WERI-Rb-1 (cell line): Measurements from ENCODE around the gene IRAK1.

Experiments
- DNase-seq: peaks from one replicate; pipeline ENCODE4 v3.0.0-alpha.2; 2020
- H3K27ac ChIP-seq: fragments of 250-450 bp; sonication (Bioruptor Pico); 2 replicates; pipeline ENCODE4 v1.5.1; 2020; ENCODE audit warnings: mild to moderate bottlenecking, moderate library complexity
- H3K27me3 ChIP-seq: fragments of 250-450 bp; sonication (Bioruptor Pico); 2 replicates; pipeline ENCODE4 v1.5.1; 2021; ENCODE audit warnings: mild to moderate bottlenecking, low read depth, moderate library complexity; ENCODE audit not compliant: insufficient read depth, severe bottlenecking
- H3K36me3 ChIP-seq: fragments of 250-450 bp; sonication (Bioruptor Pico); 2 replicates; pipeline ENCODE4 v1.5.1; 2020; ENCODE audit warnings: mild to moderate bottlenecking, moderate library complexity
- H3K4me3 ChIP-seq: 2 replicates; pipeline ENCODE4 v1.5.1; 2011; ENCODE audit warnings: low read depth, mild to moderate bottlenecking, control low read depth, low read length
- H3K9me3 ChIP-seq: fragments of 250-450 bp; sonication (Bioruptor Pico); 2 replicates; pipeline ENCODE4 v1.5.1; 2021; ENCODE audit warnings: mild to moderate bottlenecking, moderate library complexity; ENCODE audit not compliant: severe bottlenecking
- CTCF ChIP-seq: IDR thresholded peaks from 2 replicates; pipeline ENCODE4 v1.5.1; 2011; ENCODE audit warnings: low read depth, mild to moderate bottlenecking, control low read depth, inconsistent platforms, low read length

Gene IRAK1

GRCh38 chrX:154046031-154046781 lies 26.5 kb upstream of the IRAK1 start:
- Histone ChIP-seq H3K27me3 (peaks cover 1% of the 10 kb centered on the region), H3K9me3 (no peaks in the 10 kb centered on the region), H3K36me3 (peaks cover 32% of the 10 kb centered on the region), H3K27ac (no peak overlapping the region), H3K4me3 (no peak overlapping the region)
- TF ChIP-seq CTCF = no peak
- DNase-seq = no peak

- no peak for TF ChIP-seq CTCF
- no peak for DNase-seq
- Histone ChIP-seq H3K9me3 (no peaks in the 10 kb centered on the region), H3K4me3 (no peak overlapping the region), H3K36me3 (peaks cover 33% of the 10 kb centered on the region), H3K27ac (no peak overlapping the region), H3K27me3 (peaks cover 9% of the 10 kb centered on the region)
Measured at GRCh38 chrX:154044091-154044490, 24.4 kb upstream of the IRAK1 start.

GRCh38 chrX:154043003-154043763 lies 23.5 kb upstream of the IRAK1 start:
- no peak for TF ChIP-seq CTCF
- DNase-seq = no peak
- Histone ChIP-seq H3K4me3 (no peak overlapping the region), H3K27ac (no peak overlapping the region), H3K36me3 (peaks cover 25% of the 10 kb centered on the region), H3K27me3 (peaks cover 9% of the 10 kb centered on the region), H3K9me3 (no peaks in the 10 kb centered on the region)

- no peaks in the 10 kb centered on the region for H3K9me3 ChIP-seq
- no peak for DNase-seq
- H3K36me3 ChIP-seq = peaks cover 23% of the 10 kb centered on the region
- H3K4me3 ChIP-seq = no peak overlapping the region
- peaks cover 9% of the 10 kb centered on the region for H3K27me3 ChIP-seq
- TF ChIP-seq CTCF = no peak
- no peak overlapping the region for H3K27ac ChIP-seq
Measured at GRCh38 chrX:154040863-154041262, 21.2 kb upstream of the IRAK1 start.

GRCh38 chrX:154040307-154040756 lies 20.6 kb upstream of the IRAK1 start:
- H3K27me3 ChIP-seq = peaks cover 9% of the 10 kb centered on the region
- no peak for DNase-seq
- no peak for TF ChIP-seq CTCF
- H3K27ac ChIP-seq = no peak overlapping the region
- H3K36me3 ChIP-seq = peaks cover 19% of the 10 kb centered on the region
- H3K9me3 ChIP-seq = no peaks in the 10 kb centered on the region
- H3K4me3 ChIP-seq = no peak overlapping the region
